ENCODE measurements around the gene SLC17A7. TPM values are rescaled to one million over a fixed set of nuclear protein-coding genes. Genes with fewer than 3 reads are reported as not detected.
A peak's percentile ranks its signal among the peaks of the same experiment; 100 is the strongest.

Gene SLC17A7
- total and polyA plus RNA-seq, 2 donors from 2014 or later: 0.45 to 1.4 TPM

GRCh38 chr19:49450405-49450804 is 9.1 kb upstream of the SLC17A7 start:
- H3K9me3 ChIP-seq (ENCODE audit: control insufficient read depth in 2 of 3, insufficient read depth in 1 of 3, low read length in 3 of 3): no peaks in the 10 kb centered on the region
- peak overlapping the region in 1 of 3 donors; percentile 88 for H3K4me3 ChIP-seq (ENCODE audit: low read length in 3 of 3)
- peaks cover 0 to 7% (median 3%) of the 10 kb centered on the region in 3 donors for H3K4me1 ChIP-seq (ENCODE audit: control insufficient read depth in 2 of 3, insufficient read depth in 2 of 3, low read depth in 1 of 3, low read length in 3 of 3)
- no peak for TF ChIP-seq CTCF (IDR thresholded peaks at IDR 0.05; ENCODE audit: borderline replicate concordance, extremely low read depth, insufficient read depth)
- no peak overlapping the region for H3K27ac ChIP-seq (ENCODE audit: low read depth in 2 of 2, low read length in 2 of 2)
- intact Hi-C loops (cut with DNase I): no loop called here
- no peak for FAIRE-seq
- H3K9ac ChIP-seq (ENCODE audit: low read length in 3 of 3): no peak overlapping the region
- H3K36me3 ChIP-seq (ENCODE audit: control insufficient read depth in 2 of 3, insufficient read depth in 3 of 3, low read length in 3 of 3): peaks cover 0 to 4% (median 2%) of the 10 kb centered on the region in 3 donors
- no peaks in the 10 kb centered on the region for H3K27me3 ChIP-seq (ENCODE audit: control insufficient read depth, insufficient read depth, low read length)
- DNase-seq: no peak

GRCh38 chr19:49448432-49448786 is 7.1 kb upstream of the SLC17A7 start:
- H3K4me1 ChIP-seq (ENCODE audit: control insufficient read depth in 2 of 3, insufficient read depth in 2 of 3, low read depth in 1 of 3, low read length in 3 of 3): peaks cover 0 to 6% (median 3%) of the 10 kb centered on the region in 3 donors
- intact Hi-C loops (cut with DNase I): loop anchor here (10.0 kb wide), 1 partner anchor 54 kb away; no protein-coding TSS in a partner anchor
- FAIRE-seq: no peak
- no peak overlapping the region for H3K27ac ChIP-seq (ENCODE audit: low read depth in 2 of 2, low read length in 2 of 2)
- H3K27me3 ChIP-seq (ENCODE audit: control insufficient read depth, insufficient read depth, low read length): no peaks in the 10 kb centered on the region
- no peaks in the 10 kb centered on the region for H3K9me3 ChIP-seq (ENCODE audit: control insufficient read depth in 2 of 3, insufficient read depth in 1 of 3, low read length in 3 of 3)
- H3K9ac ChIP-seq (ENCODE audit: low read length in 3 of 3): no peak overlapping the region
- DNase-seq: no peak
- no peak for TF ChIP-seq CTCF (IDR thresholded peaks at IDR 0.05; ENCODE audit: borderline replicate concordance, extremely low read depth, insufficient read depth)
- H3K4me3 ChIP-seq (ENCODE audit: low read length in 3 of 3): no peak overlapping the region
- peaks cover 0 to 4% (median 2%) of the 10 kb centered on the region in 3 donors for H3K36me3 ChIP-seq (ENCODE audit: control insufficient read depth in 2 of 3, insufficient read depth in 3 of 3, low read length in 3 of 3)

GRCh38 chr19:49447485-49448431 is 6.4 kb upstream of the SLC17A7 start:
- Histone ChIP-seq H3K27ac (ENCODE audit: low read depth in 2 of 2, low read length in 2 of 2) (no peak overlapping the region), H3K4me3 (ENCODE audit: low read length in 3 of 3) (no peak overlapping the region), H3K9me3 (ENCODE audit: control insufficient read depth in 2 of 3, insufficient read depth in 1 of 3, low read length in 3 of 3) (no peaks in the 10 kb centered on the region), H3K9ac (ENCODE audit: low read length in 3 of 3) (no peak overlapping the region), H3K4me1 (ENCODE audit: control insufficient read depth in 2 of 3, insufficient read depth in 2 of 3, low read depth in 1 of 3, low read length in 3 of 3) (peaks cover 0 to 6% (median 3%) of the 10 kb centered on the region in 3 donors), H3K36me3 (ENCODE audit: control insufficient read depth in 2 of 3, insufficient read depth in 3 of 3, low read length in 3 of 3) (peaks cover 0 to 4% (median 2%) of the 10 kb centered on the region in 3 donors), H3K27me3 (ENCODE audit: control insufficient read depth, insufficient read depth, low read length) (no peaks in the 10 kb centered on the region)
- FAIRE-seq (no peak), DNase-seq (peak in 1 of 5 donors; percentile 36)
- TF ChIP-seq CTCF (IDR thresholded peaks at IDR 0.05; ENCODE audit: borderline replicate concordance, extremely low read depth, insufficient read depth): no peak
- intact Hi-C loops (cut with DNase I): loop anchor here (10.0 kb wide), 1 partner anchor 53 kb away; no protein-coding TSS in a partner anchor

All from kidney (tissue), 14 donors.